Stimulated activated naive CD8-positive, alpha-beta T cell treated with anti-CD3 and anti-CD28 coated beads, Interleukin-15, amount 100 ng/mL, for 72 hours (primary cell): Measurements from ENCODE around the gene GJB1.
"Not testable (repeated sequence)": the region's sequence is repeated elsewhere in the genome, so short reads cannot be mapped to it uniquely, and the experiment has no call there.

Source experiments
- ATAC-seq: fragments of 150-1000 bp; cut with Tn5 transposase; 2 replicates; pipeline ENCODE4 v1.10.0; 2021; ENCODE audit warnings: mild to moderate bottlenecking, moderate library complexity
- DNase-seq, 2 donors: peaks; one replicate each; pipeline ENCODE4 v3.0.0; 2021 to 2022
- H3K27ac Mint-ChIP-seq, 2 donors: one replicate each; pipeline ENCODE4 v1.8.0; 2022; ENCODE audit warnings: mild to moderate bottlenecking in 2 of 2, mixed read lengths in 2 of 2, moderate library complexity in 2 of 2
- H3K27me3 Mint-ChIP-seq: one replicate; pipeline ENCODE4 v1.8.0; 2022; ENCODE audit warnings: mixed read lengths
- H3K4me1 Mint-ChIP-seq: one replicate; pipeline ENCODE4 v1.8.0; 2022; ENCODE audit warnings: mild to moderate bottlenecking, mixed read lengths
- H3K4me3 Mint-ChIP-seq, 2 donors: one replicate each; pipeline ENCODE4 v1.8.0; 2022; ENCODE audit warnings: mild to moderate bottlenecking in 2 of 2, mixed read lengths in 2 of 2, moderate library complexity in 1 of 2
- H3K9me3 Mint-ChIP-seq, 2 donors: one replicate each; pipeline ENCODE4 v1.8.0; 2022; ENCODE audit warnings: mixed read lengths in 2 of 2

GJB1 gene

DNA sequence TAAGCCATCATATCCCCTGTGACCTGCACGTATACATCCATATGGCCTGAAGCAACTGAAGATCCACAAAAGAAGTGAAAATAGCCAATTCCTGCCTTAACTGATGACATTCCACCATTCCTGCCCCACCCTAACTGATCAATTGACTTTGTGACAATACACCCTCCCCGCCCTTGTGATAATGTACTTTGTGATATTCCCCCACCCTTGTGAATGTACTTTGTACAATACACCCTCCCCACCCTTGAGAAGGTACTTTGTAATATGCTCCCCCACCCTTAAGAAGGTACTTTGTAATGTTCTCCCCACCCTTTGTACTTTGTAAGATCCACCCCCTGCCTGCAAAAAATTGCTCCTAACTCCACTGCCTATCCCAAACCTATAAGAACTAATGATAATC is 49.3 kb downstream of the GJB1 start:
- not testable (repeated sequence) for H3K9me3 Mint-ChIP-seq, ATAC-seq, DNase-seq, H3K4me3 Mint-ChIP-seq, H3K4me1 Mint-ChIP-seq, H3K27me3 Mint-ChIP-seq
- H3K27ac Mint-ChIP-seq = peak overlapping the region in 1 of 2 donors; percentile 55
